Right lobe of liver (tissue), 4 donors: ENCODE measurements around the gene ANKRD11.

Experiments
- CTCF ChIP-seq, 4 donors: fragments of 200-600 bp in 3 of 4; fragments of 450-650 bp in 1 of 4; IDR thresholded peaks; one replicate each; pipeline versions ENCODE4 v1.5.1 to v1.8.0; 2016 to 2022; ENCODE audit warnings: antibody characterized with exemption in 4 of 4, mild to moderate bottlenecking in 2 of 4
- POLR2A ChIP-seq: fragments of 450-650 bp; IDR thresholded peaks from one replicate; pipeline ENCODE4 v1.6.1; 2017; ENCODE audit warnings: antibody characterized with exemption, mild to moderate bottlenecking
- donor health status: DM: no; HTN: no; CAD: no.
- donor health status: DM: no; HTN: no; CAD: no.
- donor health status: DM: no; HTN: yes; CAD: no.

- TF ChIP-seq POLR2A (no peak), CTCF (IDR thresholded peaks at IDR 0.05) (no peak)
Measured at GRCh38 chr16:89411335-89411850, 79.0 kb downstream of the ANKRD11 start.
